GM12878 (cell line): ENCODE results near the gene UBXN6. TPM values are rescaled to one million over a fixed set of nuclear protein-coding genes. Genes with fewer than 3 reads are reported as not detected.

Experiments
- ATAC-seq: fragments of 200-7000 bp; cut with Tn5 transposase; 3 replicates; pipeline ENCODE4 v1.9.1; 2020; ENCODE audit warnings: mild to moderate bottlenecking, moderate library complexity
- BruUV-seq: library from RNA; stranded (reverse); fragments of 400-500 nt; replicated peaks from 2 replicates; lab custom pipeline; 2021; lab: Mats Ljungman, UMichigan
- CTCF ChIA-PET: fragments of 300-600 bp; sonication (Branson Sonifier 250); formaldehyde crosslinking; extraction: SDS; loops from one replicate; lab custom pipeline; 2021; ENCODE audit warnings: inconsistent platforms; lab: Yijun Ruan, JAX
- POLR2A ChIA-PET: fragments of 350-600 bp; formaldehyde crosslinking; extraction: SDS; loops from one replicate; lab custom pipeline; 2021; ENCODE audit warnings: inconsistent platforms; lab: Charles Lee
- RAD21 ChIA-PET: fragments of 300-600 bp; sonication (Branson Sonifier 250); formaldehyde crosslinking; loops from one replicate; lab custom pipeline; 2023; ENCODE audit warnings: antibody characterized with exemption; ENCODE audit not compliant: unreplicated experiment; lab: Charles Lee
- SMC1A ChIA-PET: fragments of 300-600 bp; sonication (Branson Sonifier 250); formaldehyde crosslinking; loops from one replicate; lab custom pipeline; 2023; ENCODE audit not compliant: unreplicated experiment, uncharacterized antibody; lab: Charles Lee
- DNase-seq: peaks from one replicate; pipeline ENCODE4 v3.0.0-alpha.2; 2011; ENCODE audit warnings: low read depth, low spot score
- FAIRE-seq: peaks from 3 replicates; lab custom pipeline; 2011; peaks lifted over from hg19 to GRCh38; lab: Jason Lieb, UNC
- H2AFZ ChIP-seq: 2 replicates; pipeline ENCODE4 v1.6.0; 2011; ENCODE audit warnings: low read depth, low read length, control low read depth; ENCODE audit not compliant: control insufficient read depth
- H3K27ac ChIP-seq: 2 replicates; pipeline ENCODE4 v1.5.1; 2011; ENCODE audit warnings: control low read depth; ENCODE audit not compliant: control insufficient read depth, insufficient read depth
- H3K27me3 ChIP-seq, 2 experiments: replicated peaks in 1 of 2; 2 replicates each; pipeline versions ENCODE4 v1.6.0 to v1.6.1; 2011; ENCODE audit warnings: low read length in 1 of 2; ENCODE audit not compliant: control insufficient read depth in 2 of 2, insufficient read depth in 2 of 2
- H3K36me3 ChIP-seq, 2 experiments: 2 replicates each; pipeline ENCODE4 v1.5.1; 2011; ENCODE audit warnings: low read length in 1 of 2; ENCODE audit not compliant: control insufficient read depth in 2 of 2, insufficient read depth in 2 of 2
- H3K4me1 ChIP-seq: 2 replicates; pipeline ENCODE4 v1.6.1; 2011; ENCODE audit warnings: mild to moderate bottlenecking, low read length, moderate library complexity, mixed read lengths; ENCODE audit not compliant: control insufficient read depth, insufficient read depth
- H3K4me2 ChIP-seq: 2 replicates; pipeline ENCODE4 v1.6.0; 2011; ENCODE audit warnings: control low read depth; ENCODE audit not compliant: control insufficient read depth, insufficient read depth
- H3K4me3 ChIP-seq: fragments of 200-600 bp; sonication (generic); 2 replicates; pipeline ENCODE4 v1.5.1; 2016
- H3K79me2 ChIP-seq: 2 replicates; pipeline ENCODE4 v1.6.0; 2011; ENCODE audit warnings: low read length; ENCODE audit not compliant: control insufficient read depth, insufficient read depth
- H3K9ac ChIP-seq: 2 replicates; pipeline ENCODE4 v1.8.0; 2011; ENCODE audit warnings: low read length, control low read depth, mixed read lengths; ENCODE audit not compliant: control insufficient read depth, insufficient read depth
- H3K9me3 ChIP-seq: replicated peaks from 3 replicates; pipeline ENCODE4 v1.5.1; 2011; ENCODE audit warnings: mild to moderate bottlenecking, low read length; ENCODE audit not compliant: control insufficient read depth, insufficient read depth
- H4K20me1 ChIP-seq: 2 replicates; pipeline ENCODE4 v1.6.0; 2011; ENCODE audit not compliant: control insufficient read depth, insufficient read depth
- BHLHE40 ChIP-seq, 2 experiments: fragments of 450-650 bp in 1 of 2; IDR thresholded peaks; 2 replicates each; pipeline ENCODE4 v1.6.1; 2011 to 2017; ENCODE audit warnings: low read depth in 2 of 2, borderline replicate concordance in 1 of 2, improper control_type of control experiment in 1 of 2, low read length in 1 of 2, mild to moderate bottlenecking in 1 of 2
- GATAD2B ChIP-seq: fragments of 450-650 bp; conservative IDR thresholded peaks from 2 replicates; pipeline ENCODE4 v1.6.1; 2017; ENCODE audit warnings: low read depth, mild to moderate bottlenecking, moderate library complexity
- HDGF ChIP-seq: fragments of 450-650 bp; IDR thresholded peaks from 2 replicates; pipeline ENCODE4 v1.6.1; 2016; ENCODE audit warnings: antibody characterized with exemption
- RBBP5 ChIP-seq: fragments of 200-600 bp; sonication (generic); conservative IDR thresholded peaks from 2 replicates; pipeline ENCODE4 v1.6.1; 2016
- TARDBP ChIP-seq: IDR thresholded peaks from 2 replicates; pipeline ENCODE4 v1.6.1; 2016; ENCODE audit warnings: borderline replicate concordance
- WGBS: methylation state at CpG from one replicate; pipeline ENCODE4 v1.1.6; 2016; ENCODE audit warnings: low lambda C conversion rate; ENCODE audit not compliant: insufficient replicate concordance, insufficient coverage; ENCODE audit errors: missing lambda C conversion rate; 5-methylcytosine and 5-hydroxymethylcytosine counted together
- in situ Hi-C: fragments of 300-500 bp; cut with MboI; formaldehyde crosslinking; loops from 9 replicates; pipeline ENCODE4 v1.14.3; 2018; ENCODE audit warnings: mixed read lengths
- intact Hi-C: fragments of 100-400 bp; cut with micrococcal nuclease; formaldehyde crosslinking; loops from one replicate; pipeline ENCODE4 v1.14.2; 2022; ENCODE audit not compliant: unreplicated experiment
- polyA plus RNA-seq, 11 experiments: library from polyadenylated mRNA; depleted of rRNA in 4 of 11; unstranded in 6 of 11; stranded (reverse) in 5 of 11; fragments of >200 nt; fragmentation: Nextera tagmentation in 4 of 11; fragmentation: Illumina TruSeq in 1 of 11; extraction: Ambion mirVana in 4 of 11; extraction: Trizol in 1 of 11; gene quantifications; 1 replicate in 1 of 11; 2 replicates in 10 of 11; pipeline versions ENCODE4 v1.2.1 to v1.2.3, GENCODE V29; 2011 to 2016; ENCODE audit warnings: inconsistent platforms in 2 of 11, missing spikeins in 2 of 11, low read depth in 1 of 11
- total RNA-seq, 4 experiments: library from RNA; depleted of rRNA in 3 of 4; stranded (reverse); fragments of >200 nt in 3 of 4; fragmentation: Illumina TruSeq in 1 of 4; extraction: Trizol in 1 of 4; gene quantifications; 2 replicates each; pipeline versions ENCODE4 v1.2.1 to v1.2.3, GENCODE V29; 2013 to 2021

The UBXN6 gene
- total and polyA plus RNA-seq, 10 of the 15 experiments (the other 5 are each of a cell fraction or from before 2014, with no cell fraction given): 0.47 to 50.8 (median 13.0) TPM

DNA sequence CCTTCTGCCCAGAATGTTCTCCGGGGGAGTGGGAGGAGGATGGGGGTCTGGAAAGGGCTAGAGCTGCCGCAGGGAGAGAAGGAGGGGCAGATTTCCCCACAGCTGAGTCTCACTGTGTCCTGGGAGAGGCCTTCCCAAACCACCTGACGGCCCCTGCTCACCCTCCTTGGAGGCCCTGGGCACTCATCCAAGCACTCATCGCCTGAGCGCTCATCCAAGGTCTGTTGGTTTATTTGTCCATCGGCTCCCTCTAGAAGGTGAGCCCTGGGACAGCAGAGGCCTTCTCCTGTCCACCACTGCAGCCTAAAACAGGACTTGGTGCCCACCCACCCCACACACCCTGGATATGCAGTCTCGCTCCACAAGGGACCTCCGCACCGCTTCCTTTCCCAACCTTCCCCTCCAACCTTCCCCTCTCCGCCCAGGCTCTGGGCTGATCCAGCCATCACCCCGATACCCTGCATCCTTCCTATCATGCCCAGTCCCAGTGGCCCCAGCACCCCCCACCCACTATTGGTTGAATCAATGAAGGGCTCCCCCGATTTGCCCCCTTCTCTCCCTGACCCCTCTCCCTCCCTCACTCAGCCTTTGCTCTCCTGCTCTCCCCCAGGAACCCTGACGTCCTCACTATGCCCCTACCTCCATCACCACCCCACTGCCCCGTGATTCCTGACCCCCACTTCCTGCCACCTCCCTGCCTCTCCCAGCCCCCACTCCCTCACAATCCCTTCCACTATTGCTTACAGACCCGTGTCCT is 1.7 kb downstream of the UBXN6 start:
- Histone ChIP-seq H3K9ac (peak overlapping the region; percentile 61), H3K27me3 (no peaks in the 10 kb centered on the region), H3K9me3 (no peaks in the 10 kb centered on the region), H3K27ac (no peak overlapping the region), H4K20me1 (no peaks in the 10 kb centered on the region), H3K4me1 (no peaks in the 10 kb centered on the region), H3K79me2 (peaks cover 5% of the 10 kb centered on the region), H3K4me3 (peak overlapping the region; percentile 82), H2AFZ (no peak overlapping the region), H3K36me3 (peaks cover 3 to 8% of the 10 kb centered on the region in 2 experiments), H3K4me2 (peak overlapping the region; percentile 97)
- RAD21 ChIA-PET: interaction anchor here (1.4 kb wide), 1 partner anchor 54 kb away, joined by 3 read pairs; the partner anchor contains the start of gene CHAF1A
- in situ Hi-C loops: no loop called here
- POLR2A ChIA-PET: interaction anchor here (0.9 to 2.0 kb wide), 2 partner anchors 15 to 54 kb away, joined by 3 to 5 read pairs; partner anchors contain the start of gene CHAF1A
- DNase-seq (no peak), FAIRE-seq (no peak), ATAC-seq (no peak)
- intact Hi-C loops: no loop called here
- CTCF ChIA-PET: interaction anchor here (0.8 to 1.7 kb wide), 2 partner anchors 19 to 180 kb away, joined by 3 to 4 read pairs; no protein-coding TSS in a partner anchor
- no TSS peak for BruUV-seq
- 69% methylated on average over 12 of the region's 15 CpGs for WGBS
- TF ChIP-seq TARDBP: no peak
- no peak for TF ChIP-seq RBBP5
- no peak for TF ChIP-seq BHLHE40 (IDR thresholded peaks at IDR 0.05; ENCODE audit: borderline replicate concordance in 1 of 2, low read depth in 2 of 2, low read length in 1 of 2)
- no peak for TF ChIP-seq GATAD2B
- no peak for TF ChIP-seq HDGF
- SMC1A ChIA-PET: interaction anchor here (1.4 kb wide), 1 partner anchor 16 kb away, joined by 3 read pairs; the partner anchor contains the start of gene HDGFL2
